Panc1 (cell line): ENCODE measurements around the gene OGFRL1. TPM values are rescaled to one million over a fixed set of nuclear protein-coding genes. Genes with fewer than 3 reads are reported as not detected.

Experiments
- ATAC-seq: fragments of 200-7000 bp; cut with Tn5 transposase; 2 replicates; pipeline ENCODE4 v1.9.1; 2020; ENCODE audit warnings: mild to moderate bottlenecking, moderate library complexity
- BruUV-seq: library from RNA; stranded (reverse); fragments of 400-500 nt; replicated peaks from 2 replicates; lab custom pipeline; 2021; lab: Mats Ljungman, UMichigan
- CTCF ChIA-PET: fragments of 300-600 bp; sonication (Branson Sonifier 250); formaldehyde crosslinking; loops from one replicate; lab custom pipeline; 2022; ENCODE audit warnings: antibody characterized with exemption; lab: Charles Lee
- POLR2A ChIA-PET: fragments of 300-600 bp; sonication (Branson Sonifier 250); formaldehyde crosslinking; loops from one replicate; lab custom pipeline; 2022; ENCODE audit warnings: antibody characterized with exemption; lab: Charles Lee
- DNase-seq: peaks from one replicate; pipeline ENCODE4 v3.0.0-alpha.2; 2010; ENCODE audit warnings: low read depth, low spot score
- H3K27ac ChIP-seq: 2 replicates; pipeline ENCODE4 v1.5.1; 2011; ENCODE audit warnings: mild to moderate bottlenecking, low read length, inconsistent platforms
- H3K27me3 ChIP-seq: fragments of 200-500 bp; sonication (Bioruptor generic); 2 replicates; pipeline ENCODE4 v1.6.0; 2014; ENCODE audit warnings: low read length, inconsistent platforms; ENCODE audit not compliant: control insufficient read depth, insufficient read depth
- H3K36me3 ChIP-seq: fragments of 200-500 bp; sonication (Bioruptor generic); 2 replicates; pipeline ENCODE4 v1.5.1; 2014; ENCODE audit warnings: inconsistent platforms, mild to moderate bottlenecking, low read length, moderate library complexity; ENCODE audit not compliant: control insufficient read depth, insufficient read depth
- H3K4me1 ChIP-seq: 2 replicates; pipeline ENCODE4 v1.5.1; 2011; ENCODE audit warnings: inconsistent platforms, mild to moderate bottlenecking, low read length, moderate library complexity; ENCODE audit not compliant: control insufficient read depth, insufficient read depth
- H3K4me3 ChIP-seq, 2 experiments: 2 replicates each; pipeline ENCODE4 v1.5.1; 2011 to 2012; ENCODE audit warnings: low read depth in 2 of 2, low read length in 2 of 2, mild to moderate bottlenecking in 2 of 2, inconsistent platforms in 1 of 2, moderate library complexity in 1 of 2
- H3K9me3 ChIP-seq: fragments of 200-500 bp; sonication (Bioruptor generic); 2 replicates; pipeline ENCODE4 v1.5.1; 2014; ENCODE audit warnings: low read depth, mild to moderate bottlenecking, inconsistent platforms, low read length, moderate library complexity; ENCODE audit not compliant: control insufficient read depth, insufficient read depth
- CTCF ChIP-seq: fragments of 450-650 bp; IDR thresholded peaks from 2 replicates; pipeline ENCODE4 v1.5.1; 2017; ENCODE audit warnings: mild to moderate bottlenecking
- POLR2AphosphoS5 ChIP-seq: IDR thresholded peaks from 2 replicates; pipeline ENCODE4 v1.6.1; 2012; ENCODE audit warnings: mild to moderate bottlenecking, low read depth, low read length, moderate library complexity
- SIN3A ChIP-seq: IDR thresholded peaks from 2 replicates; pipeline ENCODE4 v1.6.1; 2012; ENCODE audit warnings: low read depth, mild to moderate bottlenecking, low read length, moderate library complexity, borderline replicate concordance; ENCODE audit not compliant: insufficient read depth
- TCF7L2 ChIP-seq: IDR thresholded peaks from 2 replicates; pipeline ENCODE4 v1.6.1; 2011; ENCODE audit warnings: mild to moderate bottlenecking, low read depth, low read length, inconsistent platforms
- in situ Hi-C: cut with HindIII; loops from 2 replicates; pipeline ENCODE4 v1.10.0; 2016; ENCODE audit warnings: low sequenced_read_pairs, low pct_unique_long_range_greater_than_20kb
- intact Hi-C: fragments of 100-400 bp; cut with micrococcal nuclease; formaldehyde crosslinking; loops from one replicate; pipeline ENCODE4 v1.10.0; 2022; ENCODE audit not compliant: unreplicated experiment
- total RNA-seq: library from RNA; stranded (reverse); gene quantifications from one replicate; pipeline ENCODE4 v1.2.1, GENCODE V29; 2021; ENCODE audit not compliant: unreplicated experiment
- TF ChIP-seq, protein P1 (sequence below), 2 experiments: IDR thresholded peaks; 2 replicates each; pipeline ENCODE4 v1.6.1; 2011 to 2012; ENCODE audit warnings: low read depth in 2 of 2, control low read depth in 1 of 2, low read length in 1 of 2, mild to moderate bottlenecking in 1 of 2, moderate library complexity in 1 of 2; ENCODE audit not compliant: insufficient read depth in 1 of 2

Gene OGFRL1
- total RNA-seq, 1 experiment from 2014 or later: 17.2 TPM

DNA sequence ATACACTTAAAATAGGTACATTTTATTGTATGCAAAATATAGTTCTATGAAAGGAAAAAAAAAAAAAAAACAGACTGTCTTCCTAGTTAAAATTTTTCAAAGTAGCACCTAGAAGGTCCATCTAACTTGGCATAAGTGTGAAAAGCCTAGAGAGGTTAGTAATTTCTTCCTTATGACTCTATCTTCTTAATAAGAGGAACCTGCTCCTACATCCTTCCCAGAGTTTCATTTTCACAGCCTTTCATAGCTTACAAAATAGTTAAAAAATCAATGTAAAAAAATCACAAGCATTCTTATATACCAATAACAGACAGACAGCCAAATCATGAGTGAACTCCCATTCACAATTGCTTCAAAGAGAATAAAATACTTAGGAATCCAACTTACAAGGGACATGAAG lies 28.8 kb downstream of the OGFRL1 start:
- no peak overlapping the region for H3K27ac ChIP-seq
- in situ Hi-C loops (no loop called here), intact Hi-C loops (no loop called here)
- no peak for ATAC-seq
- no peaks in the 10 kb centered on the region for H3K36me3 ChIP-seq
- H3K4me1 ChIP-seq: no peaks in the 10 kb centered on the region
- CTCF ChIA-PET: no interaction called here
- no peaks in the 10 kb centered on the region for H3K9me3 ChIP-seq
- no TSS peak for BruUV-seq
- no peaks in the 10 kb centered on the region for H3K27me3 ChIP-seq
- POLR2A ChIA-PET: no interaction called here
- TF ChIP-seq POLR2AphosphoS5 (no peak), SIN3A (no peak), CTCF (no peak), TCF7L2 (no peak)
- TF ChIP-seq, protein P1, sequence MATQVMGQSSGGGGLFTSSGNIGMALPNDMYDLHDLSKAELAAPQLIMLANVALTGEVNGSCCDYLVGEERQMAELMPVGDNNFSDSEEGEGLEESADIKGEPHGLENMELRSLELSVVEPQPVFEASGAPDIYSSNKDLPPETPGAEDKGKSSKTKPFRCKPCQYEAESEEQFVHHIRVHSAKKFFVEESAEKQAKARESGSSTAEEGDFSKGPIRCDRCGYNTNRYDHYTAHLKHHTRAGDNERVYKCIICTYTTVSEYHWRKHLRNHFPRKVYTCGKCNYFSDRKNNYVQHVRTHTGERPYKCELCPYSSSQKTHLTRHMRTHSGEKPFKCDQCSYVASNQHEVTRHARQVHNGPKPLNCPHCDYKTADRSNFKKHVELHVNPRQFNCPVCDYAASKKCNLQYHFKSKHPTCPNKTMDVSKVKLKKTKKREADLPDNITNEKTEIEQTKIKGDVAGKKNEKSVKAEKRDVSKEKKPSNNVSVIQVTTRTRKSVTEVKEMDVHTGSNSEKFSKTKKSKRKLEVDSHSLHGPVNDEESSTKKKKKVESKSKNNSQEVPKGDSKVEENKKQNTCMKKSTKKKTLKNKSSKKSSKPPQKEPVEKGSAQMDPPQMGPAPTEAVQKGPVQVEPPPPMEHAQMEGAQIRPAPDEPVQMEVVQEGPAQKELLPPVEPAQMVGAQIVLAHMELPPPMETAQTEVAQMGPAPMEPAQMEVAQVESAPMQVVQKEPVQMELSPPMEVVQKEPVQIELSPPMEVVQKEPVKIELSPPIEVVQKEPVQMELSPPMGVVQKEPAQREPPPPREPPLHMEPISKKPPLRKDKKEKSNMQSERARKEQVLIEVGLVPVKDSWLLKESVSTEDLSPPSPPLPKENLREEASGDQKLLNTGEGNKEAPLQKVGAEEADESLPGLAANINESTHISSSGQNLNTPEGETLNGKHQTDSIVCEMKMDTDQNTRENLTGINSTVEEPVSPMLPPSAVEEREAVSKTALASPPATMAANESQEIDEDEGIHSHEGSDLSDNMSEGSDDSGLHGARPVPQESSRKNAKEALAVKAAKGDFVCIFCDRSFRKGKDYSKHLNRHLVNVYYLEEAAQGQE (IDR thresholded peaks at IDR 0.05; ENCODE audit: insufficient read depth in 1 of 2, low read depth in 2 of 2, low read length in 1 of 2): no peak
- H3K4me3 ChIP-seq: no peak overlapping the region
- DNase-seq: no peak

DNA sequence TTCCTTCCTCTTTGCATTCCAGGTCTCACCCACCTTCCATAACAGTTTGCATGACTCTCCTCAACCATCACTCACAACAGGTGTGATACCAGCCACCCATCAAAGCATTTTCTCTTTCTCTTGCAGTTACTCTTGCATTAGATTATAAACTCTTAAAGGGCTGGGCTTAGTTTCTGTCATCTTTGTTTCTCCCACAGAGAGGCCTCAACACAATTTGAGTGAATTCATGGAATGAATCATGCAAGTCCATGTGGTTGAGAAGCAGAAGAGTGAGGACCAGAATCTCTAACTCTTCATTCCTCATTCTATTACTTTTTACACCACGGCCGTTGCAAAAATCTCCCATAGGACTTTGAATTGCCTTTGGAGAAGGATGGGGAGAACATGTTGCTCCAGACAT lies 31.4 kb downstream of the OGFRL1 start:
- H3K36me3 ChIP-seq: no peaks in the 10 kb centered on the region
- no peaks in the 10 kb centered on the region for H3K4me1 ChIP-seq
- TF ChIP-seq TCF7L2 (no peak), CTCF (no peak), SIN3A (no peak), POLR2AphosphoS5 (no peak)
- TF ChIP-seq, protein P1 (IDR thresholded peaks at IDR 0.05; ENCODE audit: insufficient read depth in 1 of 2, low read depth in 2 of 2, low read length in 1 of 2): no peak
- DNase-seq: no peak
- POLR2A ChIA-PET: no interaction called here
- H3K4me3 ChIP-seq: no peak overlapping the region
- in situ Hi-C loops: no loop called here
- CTCF ChIA-PET: no interaction called here
- no peak overlapping the region for H3K27ac ChIP-seq
- no peaks in the 10 kb centered on the region for H3K27me3 ChIP-seq
- no TSS peak for BruUV-seq
- no peaks in the 10 kb centered on the region for H3K9me3 ChIP-seq
- no peak for ATAC-seq
- intact Hi-C loops: no loop called here
